ENCODE measurements around the gene SSR1. TPM values are rescaled to one million over a fixed set of nuclear protein-coding genes. Genes with fewer than 3 reads are reported as not detected.

SSR1 gene
- total and polyA plus RNA-seq, 9 of the 15 experiments (the other 6 are each of a cell fraction or from before 2014, with no cell fraction given): 87.7 to 220 (median 144) TPM

DNA sequence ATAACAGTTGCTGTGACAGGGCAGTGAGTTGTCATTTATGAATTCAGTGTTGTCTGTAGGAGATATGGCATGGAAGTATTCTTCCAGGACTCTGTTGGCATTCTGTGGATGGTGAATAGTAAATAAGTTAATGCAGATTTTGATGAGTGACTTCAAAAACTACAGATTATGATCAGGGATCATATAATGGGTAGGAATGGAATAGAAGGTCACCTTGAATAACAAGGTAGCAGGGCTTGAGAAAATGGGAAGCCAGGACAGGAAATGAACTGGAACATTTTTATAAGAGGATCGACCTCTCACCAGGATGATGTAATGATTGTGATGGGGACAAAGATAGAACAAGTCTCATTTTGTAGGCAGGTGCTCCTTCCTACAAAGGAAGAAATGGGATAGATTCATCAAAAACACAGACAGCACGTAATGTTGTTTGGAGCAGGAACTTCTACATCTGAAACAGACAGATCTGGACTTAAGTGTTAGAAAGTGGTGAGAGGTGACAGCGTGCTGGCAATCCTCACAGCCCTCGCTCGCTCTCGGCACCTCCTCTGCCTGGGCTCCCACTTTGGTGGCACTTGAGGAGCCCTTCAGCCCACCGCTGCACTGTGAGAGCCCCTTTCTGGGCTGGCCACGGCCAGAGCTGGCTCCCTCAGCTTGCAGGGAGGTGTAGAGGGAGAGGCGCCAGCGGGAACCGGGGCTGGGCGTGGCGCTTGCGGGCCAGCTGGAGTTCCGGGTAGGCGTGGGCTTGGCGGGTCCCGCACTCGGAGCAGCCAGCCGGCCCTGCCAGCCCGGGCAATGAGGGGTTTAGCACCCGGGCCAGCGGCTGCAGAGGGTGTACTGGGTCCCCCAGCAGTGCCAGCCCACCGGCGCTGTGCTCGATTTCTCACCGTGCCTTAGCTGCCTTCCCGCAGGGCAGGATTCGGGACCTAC is 30.8 kb upstream of the SSR1 start (continued):
- TF ChIP-seq MAZ (CRISPR knock-in tag; conservative IDR thresholded peaks at IDR 0.05 in 1 of 2, IDR thresholded peaks at IDR 0.05 in 1 of 2) (0 out of 4 replicates have a peak, but pooled peaks of 1 of the 2 experiments have one; percentile 26), ZNF436 (CRISPR knock-in tag; IDR thresholded peaks at IDR 0.05) (no peak), NBN (IDR thresholded peaks at IDR 0.05; ENCODE audit: low read depth) (no peak), BRCA1 (IDR thresholded peaks at IDR 0.05) (no peak), BRCA1 (CRISPR knock-in tag; IDR thresholded peaks at IDR 0.05) (no peak), ELF1 (tag; IDR thresholded peaks at IDR 0.05) (0 out of 2 replicates have a peak, but pooled peaks have one; percentile 18), BACH1 (tag; IDR thresholded peaks at IDR 0.05) (no peak), CREBBP (IDR thresholded peaks at IDR 0.05; ENCODE audit: low read depth, low read length) (no peak), CEBPG (CRISPR knock-in tag; IDR thresholded peaks at IDR 0.05) (no peak), CEBPG (tag; conservative IDR thresholded peaks at IDR 0.05 in 1 of 2, IDR thresholded peaks at IDR 0.05 in 1 of 2) (peak in 1 of 2 experiments; percentile 40; a peak in 1 of 4 replicates), NRF1 (conservative IDR thresholded peaks at IDR 0.05 in 1 of 2, IDR thresholded peaks at IDR 0.05 in 1 of 2) (0 out of 4 replicates have a peak, but pooled peaks of 1 of the 2 experiments have one; percentile 23), CXXC5 (CRISPR knock-in tag; IDR thresholded peaks at IDR 0.05) (0 out of 2 replicates have a peak, but pooled peaks have one; percentile 15), RBM14 (IDR thresholded peaks at IDR 0.05; ENCODE audit: borderline replicate concordance, insufficient read depth, low read depth, low read length) (no peak), HMG20B (CRISPR knock-in tag; IDR thresholded peaks at IDR 0.05) (no peak)
- TF ChIP-seq, protein P1, sequence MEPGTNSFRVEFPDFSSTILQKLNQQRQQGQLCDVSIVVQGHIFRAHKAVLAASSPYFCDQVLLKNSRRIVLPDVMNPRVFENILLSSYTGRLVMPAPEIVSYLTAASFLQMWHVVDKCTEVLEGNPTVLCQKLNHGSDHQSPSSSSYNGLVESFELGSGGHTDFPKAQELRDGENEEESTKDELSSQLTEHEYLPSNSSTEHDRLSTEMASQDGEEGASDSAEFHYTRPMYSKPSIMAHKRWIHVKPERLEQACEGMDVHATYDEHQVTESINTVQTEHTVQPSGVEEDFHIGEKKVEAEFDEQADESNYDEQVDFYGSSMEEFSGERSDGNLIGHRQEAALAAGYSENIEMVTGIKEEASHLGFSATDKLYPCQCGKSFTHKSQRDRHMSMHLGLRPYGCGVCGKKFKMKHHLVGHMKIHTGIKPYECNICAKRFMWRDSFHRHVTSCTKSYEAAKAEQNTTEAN (CRISPR knock-in tag; IDR thresholded peaks at IDR 0.05): no peak
- TF ChIP-seq, protein P2, sequence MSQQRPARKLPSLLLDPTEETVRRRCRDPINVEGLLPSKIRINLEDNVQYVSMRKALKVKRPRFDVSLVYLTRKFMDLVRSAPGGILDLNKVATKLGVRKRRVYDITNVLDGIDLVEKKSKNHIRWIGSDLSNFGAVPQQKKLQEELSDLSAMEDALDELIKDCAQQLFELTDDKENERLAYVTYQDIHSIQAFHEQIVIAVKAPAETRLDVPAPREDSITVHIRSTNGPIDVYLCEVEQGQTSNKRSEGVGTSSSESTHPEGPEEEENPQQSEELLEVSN (IDR thresholded peaks at IDR 0.05; ENCODE audit: borderline replicate concordance in 1 of 2, extremely low read depth in 1 of 2, insufficient read depth in 1 of 2, insufficient read length in 1 of 2, low read depth in 1 of 2, low read length in 1 of 2, poor library complexity in 1 of 2, severe bottlenecking in 1 of 2): peak in 1 of 2 experiments; percentile 21
- TF ChIP-seq, protein P3, sequence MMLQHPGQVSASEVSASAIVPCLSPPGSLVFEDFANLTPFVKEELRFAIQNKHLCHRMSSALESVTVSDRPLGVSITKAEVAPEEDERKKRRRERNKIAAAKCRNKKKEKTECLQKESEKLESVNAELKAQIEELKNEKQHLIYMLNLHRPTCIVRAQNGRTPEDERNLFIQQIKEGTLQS (IDR thresholded peaks at IDR 0.05): peak; percentile 58
- TF ChIP-seq, protein P3 (CRISPR knock-in tag; conservative IDR thresholded peaks at IDR 0.05): no peak
- TF ChIP-seq, protein P4, sequence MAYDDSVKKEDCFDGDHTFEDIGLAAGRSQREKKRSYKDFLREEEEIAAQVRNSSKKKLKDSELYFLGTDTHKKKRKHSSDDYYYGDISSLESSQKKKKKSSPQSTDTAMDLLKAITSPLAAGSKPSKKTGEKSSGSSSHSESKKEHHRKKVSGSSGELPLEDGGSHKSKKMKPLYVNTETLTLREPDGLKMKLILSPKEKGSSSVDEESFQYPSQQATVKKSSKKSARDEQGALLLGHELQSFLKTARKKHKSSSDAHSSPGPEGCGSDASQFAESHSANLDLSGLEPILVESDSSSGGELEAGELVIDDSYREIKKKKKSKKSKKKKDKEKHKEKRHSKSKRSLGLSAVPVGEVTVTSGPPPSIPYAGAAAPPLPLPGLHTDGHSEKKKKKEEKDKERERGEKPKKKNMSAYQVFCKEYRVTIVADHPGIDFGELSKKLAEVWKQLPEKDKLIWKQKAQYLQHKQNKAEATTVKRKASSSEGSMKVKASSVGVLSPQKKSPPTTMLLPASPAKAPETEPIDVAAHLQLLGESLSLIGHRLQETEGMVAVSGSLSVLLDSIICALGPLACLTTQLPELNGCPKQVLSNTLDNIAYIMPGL (CRISPR knock-in tag; IDR thresholded peaks at IDR 0.05): no peak
